ENCODE results near the gene MTRF1. TPM values are rescaled to one million over a fixed set of nuclear protein-coding genes. Genes with fewer than 3 reads are reported as not detected.
A peak's percentile ranks its signal among the peaks of the same experiment; 100 is the strongest.

Gene MTRF1
- total and polyA plus RNA-seq, 9 of the 15 experiments (the other 6 are each of a cell fraction or from before 2014, with no cell fraction given): 12.5 to 33.7 (median 20.1) TPM

GRCh38 chr13:41268764-41269163, 5.4 kb upstream of the MTRF1 start (continued):
- TF ChIP-seq CHD4 (IDR thresholded peaks at IDR 0.05; ENCODE audit: insufficient read depth, insufficient replicate concordance, low read depth, low read length, poor library complexity, severe bottlenecking): no peak
- no peak for TF ChIP-seq NFE2 (IDR thresholded peaks at IDR 0.05; ENCODE audit: low read depth)
- TF ChIP-seq BRCA1 (IDR thresholded peaks at IDR 0.05): no peak
- TF ChIP-seq BRCA1 (CRISPR knock-in tag; IDR thresholded peaks at IDR 0.05): no peak
- no peak for TF ChIP-seq ZNF174 (CRISPR knock-in tag; IDR thresholded peaks at IDR 0.05)
- TF ChIP-seq MXD1 (CRISPR knock-in tag; IDR thresholded peaks at IDR 0.05; ENCODE audit: borderline replicate concordance, poor library complexity, severe bottlenecking): no peak
- TF ChIP-seq ZFP36 (IDR thresholded peaks at IDR 0.05; ENCODE audit: low read depth, low read length, partially characterized antibody): peak; percentile 83
- no peak for TF ChIP-seq NR1H2 (CRISPR knock-in tag; IDR thresholded peaks at IDR 0.05)

DNA sequence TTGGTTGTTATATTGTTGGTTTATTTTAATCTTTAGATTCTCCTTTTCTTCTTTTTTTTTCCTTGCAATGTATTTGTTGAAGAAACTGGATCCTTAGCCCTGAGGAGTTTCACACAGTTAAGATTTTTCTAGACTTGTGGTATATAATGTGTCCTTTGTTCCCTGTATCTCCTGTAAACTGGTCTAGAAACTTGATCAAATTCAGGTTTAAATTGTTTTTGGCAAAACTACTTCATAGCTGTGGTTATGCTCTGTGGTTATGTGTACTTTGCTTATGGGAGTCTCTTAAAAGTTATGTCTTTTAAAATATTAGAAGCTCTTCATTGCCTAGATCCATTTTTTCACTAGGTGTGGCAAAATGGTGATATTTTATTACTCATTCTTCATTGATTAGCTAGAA, 3.7 kb upstream of the MTRF1 start:
- Histone ChIP-seq H3K9ac (ENCODE audit: insufficient read depth in 1 of 2, low read depth in 2 of 2, low read length in 2 of 2) (no peak overlapping the region), H3K27ac (ENCODE audit: extremely low read depth, low read depth, low read length) (no peak overlapping the region), H3K79me2 (ENCODE audit: control insufficient read depth, insufficient read depth, low read length) (peaks cover 10% of the 10 kb centered on the region), H3K9me1 (ENCODE audit: control insufficient read depth, insufficient read depth, low read length) (no peaks in the 10 kb centered on the region), H2AFZ (ENCODE audit: low read depth, low read length) (no peak overlapping the region), H3K4me2 (ENCODE audit: insufficient read depth, low read length) (no peak overlapping the region), H3K36me3 (ENCODE audit: control insufficient read depth, insufficient read depth, low read length) (no peaks in the 10 kb centered on the region), H3K27me3 (ENCODE audit: control insufficient read depth in 2 of 2, insufficient read depth in 2 of 2, low read length in 2 of 2) (no peaks in the 10 kb centered on the region), H3K4me1 (replicated peaks in 1 of 2; ENCODE audit: control insufficient read depth in 2 of 2, insufficient read depth in 2 of 2, low read length in 2 of 2) (no peaks in the 10 kb centered on the region; a peak in 1 of 5 replicates), H4K20me1 (replicated peaks; ENCODE audit: control insufficient read depth, insufficient read depth, low read length) (no peaks in the 10 kb centered on the region), H3K9me3 (replicated peaks; ENCODE audit: control insufficient read depth, insufficient read depth, low read depth, low read length) (no peaks in the 10 kb centered on the region), H3K4me3 (no peak overlapping the region)
- TF ChIP-seq CBX8 (IDR thresholded peaks at IDR 0.05; ENCODE audit: borderline replicate concordance, extremely low read depth, low read depth, low read length, poor library complexity, severe bottlenecking): no peak
- no peak for TF ChIP-seq FOSL1 (tag; conservative IDR thresholded peaks at IDR 0.05)
- no peak for DNase-seq (ENCODE audit: extremely low read depth in 1 of 4, low spot score in 3 of 4)
- intact Hi-C loops (cut with micrococcal nuclease) (no loop called here), in situ Hi-C loops (cut with MboI) (no loop called here)
- no peak for FAIRE-seq
- no TSS peak for BruUV-seq (replicated peaks)
- POLR2A ChIA-PET: interaction anchor here (0.9 kb wide), 1 partner anchor 13 kb away, joined by 3 read pairs; no protein-coding TSS in a partner anchor
- CTCF ChIA-PET (ENCODE audit: low intra/inter-chr PET ratio): no interaction called here
- no peak for ATAC-seq
